ENCODE results near the gene TTLL11.

GRCh38 chr9:121773286-121773953 is 319.7 kb downstream of the TTLL11 start:
- TF ChIP-seq ISL1 (CRISPR knock-in tag; IDR thresholded peaks at IDR 0.05) (no peak), RARB (CRISPR knock-in tag; IDR thresholded peaks at IDR 0.05) (no peak), PATZ1 (CRISPR knock-in tag; IDR thresholded peaks at IDR 0.05; ENCODE audit: borderline replicate concordance) (no peak), TCF4 (CRISPR knock-in tag; IDR thresholded peaks at IDR 0.05; ENCODE audit: borderline replicate concordance) (no peak), CSDC2 (CRISPR knock-in tag; IDR thresholded peaks at IDR 0.05) (no peak), BACH2 (CRISPR knock-in tag; IDR thresholded peaks at IDR 0.05; ENCODE audit: borderline replicate concordance) (no peak), PPARA (CRISPR knock-in tag; IDR thresholded peaks at IDR 0.05; ENCODE audit: borderline replicate concordance) (no peak), OSR1 (CRISPR knock-in tag; IDR thresholded peaks at IDR 0.05) (no peak), SNAI2 (CRISPR knock-in tag; IDR thresholded peaks at IDR 0.05) (no peak), ARNTL (CRISPR knock-in tag; IDR thresholded peaks at IDR 0.05; ENCODE audit: borderline replicate concordance, low read depth) (no peak), TSHZ2 (CRISPR knock-in tag; IDR thresholded peaks at IDR 0.05) (no peak), ZC3H10 (CRISPR knock-in tag; IDR thresholded peaks at IDR 0.05) (no peak), ZFP30 (CRISPR knock-in tag; IDR thresholded peaks at IDR 0.05) (no peak), CREB5 (CRISPR knock-in tag; IDR thresholded peaks at IDR 0.05; ENCODE audit: low read depth) (no peak)

All from SK-N-SH treated with all-trans-retinoic acid at 6 μM for 48 hours (cell line).